ENCODE measurements around the gene PEX11B. TPM values are rescaled to one million over a fixed set of nuclear protein-coding genes. Genes with fewer than 3 reads are reported as not detected.

The PEX11B gene
- total RNA-seq, 1 donor from 2014 or later = 31.7 TPM

GRCh38 chr1:145889722-145890121, 28.8 kb downstream of the PEX11B start:
- intact Hi-C loops (cut with micrococcal nuclease) = loop anchor here (2.0 kb wide), 2 partner anchors 21 to 123 kb away; partner anchors contain the start of gene ITGA10
- DNase-seq = no peak
- H3K4me1 Mint-ChIP-seq = peaks cover 19% of the 10 kb centered on the region
- peaks cover 15% of the 10 kb centered on the region for H3K27me3 Mint-ChIP-seq
- H3K9me3 Mint-ChIP-seq = no peaks in the 10 kb centered on the region
- H3K36me3 Mint-ChIP-seq (ENCODE audit: low read depth) = no peaks in the 10 kb centered on the region
- no peak overlapping the region for H3K27ac Mint-ChIP-seq
- H3K4me3 Mint-ChIP-seq = no peak overlapping the region

- Mint-ChIP-seq H3K27me3 (peaks cover 30% of the 10 kb centered on the region), H3K36me3 (ENCODE audit: low read depth) (no peaks in the 10 kb centered on the region)
Observed at GRCh38 chr1:145887631-145888030, 30.9 kb downstream of the PEX11B start.

GRCh38 chr1:145886816-145887215, 31.7 kb downstream of the PEX11B start:
- peaks cover 31% of the 10 kb centered on the region for H3K27me3 Mint-ChIP-seq
- peaks cover 17% of the 10 kb centered on the region for H3K4me1 Mint-ChIP-seq
- H3K36me3 Mint-ChIP-seq (ENCODE audit: low read depth) = no peaks in the 10 kb centered on the region
- H3K4me3 Mint-ChIP-seq = peak overlapping the region; percentile 62
- H3K9me3 Mint-ChIP-seq = no peaks in the 10 kb centered on the region
- no peak for DNase-seq
- H3K27ac Mint-ChIP-seq = no peak overlapping the region
- intact Hi-C loops (cut with micrococcal nuclease) = no loop called here

More at GRCh38 chr1:145887631-145888030, 30.9 kb downstream of the PEX11B start:
- Mint-ChIP-seq H3K4me3 (no peak overlapping the region), H3K27ac (no peak overlapping the region), H3K4me1 (peaks cover 20% of the 10 kb centered on the region), H3K9me3 (no peaks in the 10 kb centered on the region)
- DNase-seq = no peak
- intact Hi-C loops (cut with micrococcal nuclease) = no loop called here

- no peaks in the 10 kb centered on the region for H3K36me3 Mint-ChIP-seq (ENCODE audit: low read depth)
- intact Hi-C loops (cut with micrococcal nuclease) = no loop called here
Observed at GRCh38 chr1:145886390-145886789, 32.1 kb downstream of the PEX11B start.

GRCh38 chr1:145885738-145886287, 32.7 kb downstream of the PEX11B start, which contains the start of gene ANKRD35:
Gene ANKRD35 (minus strand): TSS chr1:145885866. CDS start chr1:145885758, 108 bp downstream.
- H3K4me3 Mint-ChIP-seq = peak within 1 kb of the TSS; percentile 87
- DNase-seq = peak; percentile 97
- H3K27ac Mint-ChIP-seq = no peak within 1 kb of the TSS
- no peaks in the 10 kb centered on the region for H3K36me3 Mint-ChIP-seq (ENCODE audit: low read depth)
- H3K9me3 Mint-ChIP-seq = no peaks in the 10 kb centered on the region
- H3K4me1 Mint-ChIP-seq = peaks cover 18% of the 10 kb centered on the region
- peaks cover 35% of the 10 kb centered on the region for H3K27me3 Mint-ChIP-seq
- intact Hi-C loops (cut with micrococcal nuclease) = loop anchor here (1.0 to 2.0 kb wide), 3 partner anchors 14 to 33 kb away; partner anchors contain the start of genes PEX11B and PIAS3

More at GRCh38 chr1:145886390-145886789, 32.1 kb downstream of the PEX11B start:
- Mint-ChIP-seq H3K9me3 (no peaks in the 10 kb centered on the region), H3K27me3 (peaks cover 32% of the 10 kb centered on the region), H3K4me3 (peak overlapping the region; percentile 87), H3K4me1 (peaks cover 17% of the 10 kb centered on the region), H3K27ac (no peak overlapping the region)
- DNase-seq = no peak

- peak overlapping the region; percentile 87 for H3K4me3 Mint-ChIP-seq
- H3K27ac Mint-ChIP-seq = no peak overlapping the region
- peaks cover 18% of the 10 kb centered on the region for H3K4me1 Mint-ChIP-seq
- no peaks in the 10 kb centered on the region for H3K9me3 Mint-ChIP-seq
- no peak for DNase-seq
- H3K36me3 Mint-ChIP-seq (ENCODE audit: low read depth) = no peaks in the 10 kb centered on the region
- intact Hi-C loops (cut with micrococcal nuclease) = loop anchor here (1.0 to 2.0 kb wide), 3 partner anchors 12 to 34 kb away; partner anchors contain the start of genes PEX11B and PIAS3
- H3K27me3 Mint-ChIP-seq = peaks cover 35% of the 10 kb centered on the region
Observed at GRCh38 chr1:145884675-145885074, 33.8 kb downstream of the PEX11B start.

- Mint-ChIP-seq H3K4me1 (peaks cover 6% of the 10 kb centered on the region), H3K27me3 (peaks cover 44% of the 10 kb centered on the region), H3K36me3 (ENCODE audit: low read depth) (no peaks in the 10 kb centered on the region), H3K27ac (no peak overlapping the region), H3K9me3 (no peaks in the 10 kb centered on the region), H3K4me3 (no peak overlapping the region)
- intact Hi-C loops (cut with micrococcal nuclease) = loop anchor here (2.0 kb wide), 1 partner anchor 59 kb away; no protein-coding TSS in a partner anchor
- DNase-seq = no peak
Observed at GRCh38 chr1:145879775-145880174, 38.7 kb downstream of the PEX11B start.

- Mint-ChIP-seq H3K9me3 (no peaks in the 10 kb centered on the region), H3K4me1 (peaks cover 5% of the 10 kb centered on the region), H3K36me3 (ENCODE audit: low read depth) (no peaks in the 10 kb centered on the region), H3K27me3 (peaks cover 38% of the 10 kb centered on the region), H3K4me3 (no peak overlapping the region), H3K27ac (no peak overlapping the region)
- no peak for DNase-seq
- intact Hi-C loops (cut with micrococcal nuclease) = no loop called here
Observed at GRCh38 chr1:145878724-145879123, 39.8 kb downstream of the PEX11B start.

GRCh38 chr1:145877923-145878486, 40.5 kb downstream of the PEX11B start:
- Mint-ChIP-seq H3K4me1 (peaks cover 6% of the 10 kb centered on the region), H3K27ac (no peak overlapping the region)
- intact Hi-C loops (cut with micrococcal nuclease) = no loop called here

GRCh38 chr1:145874646-145875045, 43.9 kb downstream of the PEX11B start:
- H3K9me3 Mint-ChIP-seq = no peaks in the 10 kb centered on the region
- H3K27me3 Mint-ChIP-seq = peaks cover 40% of the 10 kb centered on the region
- intact Hi-C loops (cut with micrococcal nuclease) = loop anchor here (5.0 kb wide), 1 partner anchor 83 kb away; the partner anchor contains the start of gene LIX1L

More at GRCh38 chr1:145877923-145878486, 40.5 kb downstream of the PEX11B start:
- DNase-seq = no peak
- H3K27me3 Mint-ChIP-seq = peaks cover 38% of the 10 kb centered on the region
- no peaks in the 10 kb centered on the region for H3K36me3 Mint-ChIP-seq (ENCODE audit: low read depth)
- H3K9me3 Mint-ChIP-seq = no peaks in the 10 kb centered on the region
- H3K4me3 Mint-ChIP-seq = no peak overlapping the region

GRCh38 chr1:145871994-145872924, 46.3 kb downstream of the PEX11B start:
- Mint-ChIP-seq H3K27ac (peak overlapping the region; percentile 80), H3K9me3 (no peaks in the 10 kb centered on the region), H3K4me1 (peaks cover 14% of the 10 kb centered on the region), H3K27me3 (peaks cover 41% of the 10 kb centered on the region), H3K36me3 (ENCODE audit: low read depth) (no peaks in the 10 kb centered on the region), H3K4me3 (peak overlapping the region; percentile 87)
- intact Hi-C loops (cut with micrococcal nuclease) = loop anchor here (1.0 to 5.0 kb wide), 3 partner anchors 13 to 85 kb away; partner anchors contain the start of genes ANKRD35, LIX1L and PIAS3
- DNase-seq = peak; percentile 83

More at GRCh38 chr1:145874646-145875045, 43.9 kb downstream of the PEX11B start:
- H3K4me3 Mint-ChIP-seq = no peak overlapping the region
- H3K27ac Mint-ChIP-seq = no peak overlapping the region
- DNase-seq = no peak
- H3K36me3 Mint-ChIP-seq (ENCODE audit: low read depth) = no peaks in the 10 kb centered on the region
- peaks cover 17% of the 10 kb centered on the region for H3K4me1 Mint-ChIP-seq

GRCh38 chr1:145868232-145868631, 50.3 kb downstream of the PEX11B start:
- intact Hi-C loops (cut with micrococcal nuclease) = no loop called here
- H3K36me3 Mint-ChIP-seq (ENCODE audit: low read depth) = no peaks in the 10 kb centered on the region
- no peaks in the 10 kb centered on the region for H3K9me3 Mint-ChIP-seq
- peaks cover 45% of the 10 kb centered on the region for H3K27me3 Mint-ChIP-seq
- DNase-seq = no peak
- H3K4me1 Mint-ChIP-seq = peaks cover 14% of the 10 kb centered on the region
- no peak overlapping the region for H3K27ac Mint-ChIP-seq
- H3K4me3 Mint-ChIP-seq = no peak overlapping the region

GRCh38 chr1:145863282-145864018, 55.1 kb downstream of the PEX11B start:
- Mint-ChIP-seq H3K4me3 (no peak overlapping the region), H3K27me3 (peaks cover 33% of the 10 kb centered on the region), H3K9me3 (no peaks in the 10 kb centered on the region), H3K27ac (no peak overlapping the region), H3K4me1 (peaks cover 6% of the 10 kb centered on the region), H3K36me3 (ENCODE audit: low read depth) (no peaks in the 10 kb centered on the region)
- intact Hi-C loops (cut with micrococcal nuclease) = no loop called here
- DNase-seq = no peak

Data from activated CD4-positive, alpha-beta T cell treated with anti-CD3 and anti-CD28 coated beads, Interleukin-2, amount 10 ng/mL, durations not matched to agents 24 days and 14 days (primary cell).